ENCODE results near the gene PALLD.

GRCh38 chr4:168639914-168640313, 143.1 kb downstream of the PALLD start:
- TF ChIP-seq EZH2 (IDR thresholded peaks at IDR 0.05; ENCODE audit: insufficient read depth, poor library complexity, severe bottlenecking) (no peak), EZH2phosphoT487 (IDR thresholded peaks at IDR 0.05; ENCODE audit: insufficient read depth, low read depth) (no peak)

Measured in GM23248 (cell line).